CD4-positive, alpha-beta T cell treated with Interferon alpha-2 for 1 hour (primary cell): ENCODE measurements around the gene CREB3L2.
"Not testable (repeated sequence)": the region's sequence is repeated elsewhere in the genome, so short reads cannot be mapped to it uniquely, and the experiment has no call there.

Source experiments
- DNase-seq, 2 donors: peaks; one replicate each; pipeline ENCODE4 v3.0.0-alpha.2; 2020 to 2022

The CREB3L2 gene

GRCh38 chr7:137987018-137987349 is 14.9 kb downstream of the CREB3L2 start:
- no peak for DNase-seq

DNA sequence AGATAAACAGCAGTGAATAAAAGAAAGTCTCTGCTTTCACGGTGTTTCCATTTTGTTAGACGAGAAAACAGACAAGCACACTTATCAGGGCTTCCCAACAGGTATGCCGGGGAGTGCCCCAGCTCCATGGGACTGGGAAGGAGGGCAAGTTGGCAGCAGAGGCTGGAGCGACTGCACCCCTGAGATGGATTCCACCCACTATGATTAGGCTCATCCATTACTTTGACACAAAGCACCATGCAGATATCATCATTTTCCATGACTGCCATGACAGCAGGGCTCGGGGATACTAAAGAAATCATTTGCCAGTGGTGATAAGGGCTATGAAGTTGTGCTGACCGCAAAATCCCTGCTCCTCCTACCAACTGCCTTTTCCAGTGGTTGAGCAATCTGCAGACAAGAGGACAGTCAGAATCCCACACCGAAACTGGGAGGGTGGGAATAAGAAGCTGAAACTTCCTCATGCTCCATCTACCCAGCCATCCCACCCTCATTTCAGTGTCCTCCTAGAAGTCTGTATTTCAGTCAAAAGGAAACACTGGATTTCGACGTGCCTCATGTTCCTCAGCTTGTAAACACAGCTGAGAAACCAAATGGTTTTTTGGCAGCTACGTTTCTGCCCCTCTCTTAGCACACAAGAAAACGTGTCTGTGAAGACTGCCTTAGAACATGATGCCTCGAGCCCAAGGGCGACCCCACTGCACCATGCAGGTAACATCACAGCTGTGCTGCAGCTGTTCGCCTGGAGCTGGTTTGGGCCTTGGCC is 15.5 kb downstream of the CREB3L2 start:
- DNase-seq = no peak

DNA sequence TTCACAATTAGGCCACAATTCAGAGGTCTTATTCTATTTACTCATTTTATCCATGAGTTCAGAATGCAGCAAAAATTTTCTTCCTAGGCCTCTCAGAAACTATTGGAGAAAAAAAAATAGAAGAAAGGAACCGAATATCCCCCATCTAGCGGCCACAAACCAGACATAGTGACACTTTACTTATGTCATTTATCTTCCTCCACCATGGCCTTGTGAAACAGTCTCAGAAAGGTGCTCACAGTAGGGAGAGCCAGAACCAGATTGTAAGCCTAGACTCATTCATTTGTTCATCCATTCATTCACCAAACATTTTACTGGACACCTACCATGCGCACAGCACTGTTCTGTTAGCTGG is 16.0 kb downstream of the CREB3L2 start:
- no peak for DNase-seq

GRCh38 chr7:137985253-137985896 is 16.5 kb downstream of the CREB3L2 start:
- DNase-seq = no peak

DNA sequence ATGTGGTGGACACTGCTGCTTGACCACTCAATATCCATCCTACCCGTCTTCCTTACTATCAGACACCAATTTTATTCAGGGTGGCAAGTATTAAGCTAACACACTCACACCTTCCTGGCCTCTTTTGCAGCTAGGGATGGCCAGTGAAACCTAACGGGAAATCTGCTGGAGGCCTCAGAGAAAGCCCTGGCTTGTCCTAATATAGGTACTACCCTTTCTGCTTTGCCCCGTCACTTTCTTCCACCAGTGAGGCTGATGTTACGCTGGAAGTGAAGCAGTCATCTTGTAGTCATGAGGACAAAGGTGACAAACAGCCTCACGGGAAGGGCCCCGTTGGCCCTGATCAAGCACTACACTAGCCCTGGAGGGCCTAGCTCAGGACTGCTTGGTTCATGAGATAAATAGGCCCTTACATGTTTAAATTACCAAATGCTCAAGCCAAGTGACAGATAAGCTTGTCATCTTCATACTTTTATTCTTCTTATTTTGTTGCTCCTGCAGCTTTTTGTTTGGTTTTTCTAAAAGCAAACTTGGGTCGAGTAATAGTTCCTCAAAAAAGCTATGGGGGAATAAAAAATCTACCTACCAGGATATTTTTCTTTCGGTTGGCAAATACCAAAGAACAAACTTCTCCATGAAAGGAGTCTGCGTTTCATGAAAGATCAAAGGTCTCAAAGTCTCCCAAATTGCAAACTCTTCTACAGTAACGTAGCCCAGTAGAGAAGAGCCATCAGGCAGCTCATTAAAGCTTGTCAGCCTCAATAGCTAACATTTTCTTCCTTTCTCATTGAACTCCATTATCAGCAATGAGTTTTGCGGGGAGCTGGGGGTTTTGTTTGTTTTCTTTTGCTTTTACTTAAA is 17.5 kb downstream of the CREB3L2 start:
- DNase-seq = no peak

- no peak for DNase-seq
Observed at GRCh38 chr7:137983323-137984008, 18.4 kb downstream of the CREB3L2 start.

- not testable (repeated sequence) for DNase-seq
Observed at GRCh38 chr7:137982394-137982793, 19.5 kb downstream of the CREB3L2 start.

GRCh38 chr7:137981668-137982067 is 20.2 kb downstream of the CREB3L2 start:
- no peak for DNase-seq

GRCh38 chr7:137981175-137981574 is 20.7 kb downstream of the CREB3L2 start:
- DNase-seq = no peak

GRCh38 chr7:137980308-137980707 is 21.6 kb downstream of the CREB3L2 start:
- DNase-seq = no peak

GRCh38 chr7:137978464-137979237 is 23.2 kb downstream of the CREB3L2 start:
- no peak for DNase-seq

GRCh38 chr7:137977173-137977572 is 24.7 kb downstream of the CREB3L2 start:
- no peak for DNase-seq

DNA sequence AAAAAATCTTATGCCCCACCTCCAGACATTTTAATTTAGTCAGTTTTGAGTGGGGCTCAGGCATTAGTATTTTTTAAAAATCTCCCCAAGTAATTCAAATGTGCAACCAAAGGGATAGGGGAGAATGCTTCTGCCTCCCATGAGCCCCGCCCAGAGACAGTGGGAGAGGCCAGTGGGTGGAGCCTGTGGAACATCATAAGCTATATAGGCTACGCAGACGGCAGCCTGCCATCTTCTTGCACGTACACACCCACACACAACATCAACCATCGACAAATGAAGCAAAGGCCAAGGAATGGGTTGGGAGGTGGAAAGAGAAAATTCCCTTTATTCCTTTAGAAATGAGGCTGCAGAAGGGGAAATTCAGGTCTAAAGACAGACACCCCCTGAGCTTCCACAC is 25.2 kb downstream of the CREB3L2 start:
- DNase-seq = no peak

DNA sequence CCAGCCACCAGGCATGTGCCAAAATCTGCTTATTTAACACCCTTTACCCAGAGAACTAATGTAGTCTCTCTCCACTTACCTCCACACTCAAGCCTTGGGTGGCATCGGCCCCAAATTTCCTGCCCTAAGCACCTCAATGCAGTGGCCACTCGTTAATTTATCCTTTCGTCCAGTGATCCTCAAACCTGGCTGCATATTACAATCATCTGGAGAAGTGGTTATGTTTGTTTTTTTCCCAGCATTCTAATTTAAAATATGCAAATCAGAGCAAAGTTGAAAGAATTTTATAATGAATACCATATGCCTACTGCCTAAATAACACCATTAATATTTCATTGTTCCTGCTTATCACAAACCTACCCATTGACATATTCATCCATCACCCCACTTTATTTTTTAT is 25.7 kb downstream of the CREB3L2 start:
- no peak for DNase-seq

DNA sequence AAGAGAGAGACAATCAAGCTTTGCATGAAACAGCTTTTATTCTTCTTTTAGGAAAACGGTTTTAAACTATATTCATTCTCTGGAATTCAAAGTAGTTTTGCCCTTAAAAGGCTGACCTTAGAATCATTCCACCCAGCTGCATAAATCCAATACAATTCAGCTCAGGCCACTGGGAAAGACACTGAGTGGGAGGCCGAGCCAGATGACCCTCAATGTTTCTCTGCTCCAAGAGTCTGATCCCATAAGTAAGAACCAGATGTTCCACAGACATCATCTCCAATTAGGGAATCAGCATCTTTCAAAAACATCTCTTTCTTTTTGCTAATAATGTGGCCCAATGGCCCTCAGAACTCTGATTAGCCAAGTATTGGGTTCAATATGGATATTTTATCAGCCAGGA is 26.1 kb downstream of the CREB3L2 start:
- DNase-seq = no peak

GRCh38 chr7:137975221-137975620 is 26.7 kb downstream of the CREB3L2 start:
- no peak for DNase-seq

DNA sequence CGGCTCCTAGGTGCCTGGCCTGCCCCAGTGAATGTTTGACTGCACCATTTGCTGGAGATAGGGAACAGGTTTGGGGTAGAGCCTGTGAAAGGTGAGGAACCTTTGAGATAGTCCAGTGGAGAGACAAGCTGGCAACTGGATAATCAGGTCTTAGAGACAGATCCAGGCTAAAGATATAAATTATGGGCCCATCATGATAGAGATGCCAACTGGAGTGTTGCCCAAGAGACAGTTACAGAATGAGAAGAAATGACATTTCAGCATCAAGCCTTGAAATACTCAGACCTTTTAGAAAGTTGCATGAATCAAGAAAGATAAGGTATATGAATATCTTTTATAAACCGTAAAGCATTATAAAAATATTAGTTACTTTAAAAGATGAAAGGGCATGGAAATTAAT is 27.1 kb downstream of the CREB3L2 start:
- no peak for DNase-seq

DNA sequence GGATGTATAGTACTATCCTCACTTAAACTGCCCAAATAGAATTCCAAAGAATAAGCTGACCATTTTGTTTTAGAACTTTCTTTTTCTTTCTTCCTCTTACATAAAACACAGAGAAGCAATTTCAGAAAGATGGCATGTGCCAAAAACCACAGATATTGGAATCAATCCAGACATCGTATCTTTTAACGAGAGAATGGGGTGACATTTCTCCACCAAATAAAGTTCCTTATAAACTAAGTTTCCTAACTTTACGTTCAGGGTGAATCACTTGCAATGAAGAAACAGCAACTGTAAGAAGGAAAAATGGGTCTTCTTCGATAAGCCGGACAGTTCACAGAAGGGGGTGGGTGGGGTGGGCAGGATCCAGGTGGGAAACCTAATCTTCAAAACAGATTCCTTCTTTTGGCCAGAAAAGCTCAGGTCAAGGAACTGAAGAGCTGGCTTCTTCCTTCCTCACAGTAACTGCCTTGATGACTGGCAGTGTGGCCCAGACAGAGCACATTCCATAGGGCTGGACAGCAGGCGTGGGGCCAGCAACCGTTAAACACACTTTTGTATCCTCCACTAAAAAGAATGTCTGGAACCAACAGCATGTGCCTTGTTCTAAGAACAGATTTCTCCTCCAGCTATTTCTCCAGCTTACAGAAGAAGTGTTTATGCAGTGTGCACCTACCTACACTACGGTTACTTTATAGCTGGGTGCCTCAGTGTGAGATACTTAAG is 31.5 kb downstream of the CREB3L2 start:
- DNase-seq = no peak

DNA sequence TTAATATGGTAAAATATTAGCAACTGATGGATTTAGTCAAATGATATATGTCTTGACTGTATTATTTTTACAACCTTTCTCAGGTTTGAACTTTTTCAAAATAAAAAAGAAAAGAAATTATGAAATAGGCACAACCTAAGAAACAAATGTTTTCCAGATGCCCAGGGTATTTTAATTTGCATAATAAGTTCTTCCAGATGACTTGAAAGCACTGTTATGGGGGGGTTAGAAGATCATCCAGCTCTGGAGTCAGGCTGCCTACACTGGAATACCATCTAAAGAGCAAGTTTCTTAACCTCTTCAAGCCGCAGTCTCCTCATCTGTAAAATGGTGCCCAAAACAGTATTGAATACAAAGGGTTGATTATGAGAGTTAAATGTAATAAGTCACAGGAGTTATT is 32.1 kb downstream of the CREB3L2 start:
- DNase-seq = no peak

DNA sequence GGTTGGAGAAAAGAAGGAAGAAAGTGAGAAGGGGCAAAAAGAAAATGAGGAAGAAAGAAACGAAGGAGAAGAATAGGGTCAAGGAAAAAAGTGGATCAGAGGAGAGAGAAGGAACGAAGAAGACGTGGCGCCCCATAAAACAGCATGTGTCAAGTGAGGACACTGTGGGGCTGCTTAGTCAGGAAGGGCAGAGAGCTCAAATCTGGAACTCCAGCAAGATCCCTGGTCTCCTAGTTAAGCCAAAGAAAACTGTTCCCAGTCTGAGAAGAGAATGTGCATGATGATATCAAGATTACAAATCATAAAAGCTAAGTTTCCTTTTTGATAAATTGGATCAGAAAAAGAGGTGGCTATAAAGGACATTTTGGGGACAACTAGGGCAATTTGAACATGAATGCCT is 33.0 kb downstream of the CREB3L2 start:
- no peak for DNase-seq

- DNase-seq = not testable (repeated sequence)
Observed at GRCh38 chr7:137968339-137968738, 33.5 kb downstream of the CREB3L2 start.
